ENCODE data around the gene MRM2.

MRM2 gene

GRCh38 chr7:2264158-2264557 is 22.2 kb upstream of the MRM2 start:
- no peak for DNase-seq (ENCODE audit: low read depth)

GRCh38 chr7:2263176-2263575 is 21.2 kb upstream of the MRM2 start:
- no peak for DNase-seq (ENCODE audit: low read depth)

GRCh38 chr7:2261611-2262010 is 19.6 kb upstream of the MRM2 start:
- DNase-seq (ENCODE audit: low read depth): no peak

GRCh38 chr7:2260820-2261219 is 18.8 kb upstream of the MRM2 start:
- no peak for DNase-seq (ENCODE audit: low read depth)

GRCh38 chr7:2259480-2259879 is 17.5 kb upstream of the MRM2 start:
- DNase-seq (ENCODE audit: low read depth): no peak

- DNase-seq (ENCODE audit: low read depth): no peak
These were observed 16.8 kb upstream of the MRM2 start for GRCh38 chr7:2258661-2259365.

GRCh38 chr7:2257651-2258050 is 15.6 kb upstream of the MRM2 start:
- DNase-seq (ENCODE audit: low read depth): no peak

- no peak for DNase-seq (ENCODE audit: low read depth)
These were observed 15.1 kb upstream of the MRM2 start for GRCh38 chr7:2257046-2257551.

GRCh38 chr7:2256306-2257045 is 14.5 kb upstream of the MRM2 start:
- no peak for DNase-seq (ENCODE audit: low read depth)

GRCh38 chr7:2255145-2256139 is 13.4 kb upstream of the MRM2 start:
- no peak for DNase-seq (ENCODE audit: low read depth)

GRCh38 chr7:2254429-2255144 is 12.6 kb upstream of the MRM2 start:
- DNase-seq (ENCODE audit: low read depth): no peak

- no peak for DNase-seq (ENCODE audit: low read depth)
These were observed 11.7 kb upstream of the MRM2 start for GRCh38 chr7:2253525-2254244.

GRCh38 chr7:2253021-2253420 is 11.0 kb upstream of the MRM2 start:
- DNase-seq (ENCODE audit: low read depth): no peak

- no peak for DNase-seq (ENCODE audit: low read depth)
These were observed 10.1 kb upstream of the MRM2 start for GRCh38 chr7:2251841-2252771.

GRCh38 chr7:2251381-2251780 is 9.4 kb upstream of the MRM2 start:
- no peak for DNase-seq (ENCODE audit: low read depth)

- DNase-seq (ENCODE audit: low read depth): no peak
These were observed 7.8 kb upstream of the MRM2 start for GRCh38 chr7:2249744-2250323.

GRCh38 chr7:2248984-2249694 is 7.1 kb upstream of the MRM2 start:
- DNase-seq (ENCODE audit: low read depth): no peak

GRCh38 chr7:2247141-2247995 is 5.4 kb upstream of the MRM2 start:
- no peak for DNase-seq (ENCODE audit: low read depth)

Data from activated T-helper 9 cell treated with anti-CD3 and anti-CD28 coated beads, Interleukin-2, amount 50 U/mL, for 16 hours (primary cell).